ENCODE data around the gene ROR1.

- no peak for TF ChIP-seq POLR2A (IDR thresholded peaks at IDR 0.05; ENCODE audit: low read length)
- TF ChIP-seq GATA1 (IDR thresholded peaks at IDR 0.05; ENCODE audit: low read depth, low read length) = no peak
Measured at GRCh38 chr1:63906047-63906704, 132.4 kb downstream of the ROR1 start.
